GM21526 (cell line): ENCODE data around the gene F8.
"Not testable (repeated sequence)": the region's sequence is repeated elsewhere in the genome, so short reads cannot be mapped to it uniquely, and the experiment has no call there.

Experiments
- ATAC-seq: cut with Tn5 transposase; IDR thresholded peaks from one replicate; pipeline ENCODE4 v1.9.1; 2021; ENCODE audit warnings: moderate library complexity; ENCODE audit not compliant: unreplicated experiment, low FRiP score

Gene F8

GRCh38 chrX:154886069-154886788, 136.3 kb downstream of the F8 start, which contains the start of gene F8A1:
Gene F8A1 (plus strand): TSS chrX:154886355. CDS start chrX:154886375, 20 bp downstream.
- peak; percentile 56 for ATAC-seq

DNA sequence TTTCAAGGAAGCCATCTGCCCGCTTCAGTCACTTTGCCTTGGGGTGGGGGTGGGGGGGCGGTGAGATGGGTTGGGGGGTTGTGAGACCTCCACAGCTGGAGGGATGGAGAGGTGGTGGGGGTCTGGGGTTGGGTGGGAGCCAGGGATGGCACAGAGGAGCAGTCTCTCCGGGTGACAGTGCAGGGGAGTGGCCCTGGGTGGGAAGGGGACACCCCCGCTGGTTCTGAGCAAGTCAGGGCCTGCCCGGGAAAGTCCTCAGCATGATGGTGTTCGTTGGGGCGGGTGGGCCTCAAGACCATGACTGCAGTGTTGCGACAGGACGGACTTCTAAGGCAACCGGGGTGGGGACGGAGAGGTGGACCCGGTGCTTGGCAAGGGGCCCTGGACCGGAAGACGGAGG, 137.0 kb downstream of the F8 start:
- ATAC-seq: not testable (repeated sequence)

GRCh38 chrX:154885057-154885456, 137.5 kb downstream of the F8 start:
- ATAC-seq: not testable (repeated sequence)

- ATAC-seq: not testable (repeated sequence)
These were observed 138.5 kb downstream of the F8 start for GRCh38 chrX:154884069-154884468.

GRCh38 chrX:154873329-154873728, 149.2 kb downstream of the F8 start:
- no peak for ATAC-seq

- ATAC-seq: not testable (repeated sequence)
These were observed 154.0 kb downstream of the F8 start for GRCh38 chrX:154868522-154868921.

GRCh38 chrX:154855256-154855655, 167.3 kb downstream of the F8 start:
- no peak for ATAC-seq

- ATAC-seq: no peak
These were observed 171.4 kb downstream of the F8 start for GRCh38 chrX:154850957-154851611.

DNA sequence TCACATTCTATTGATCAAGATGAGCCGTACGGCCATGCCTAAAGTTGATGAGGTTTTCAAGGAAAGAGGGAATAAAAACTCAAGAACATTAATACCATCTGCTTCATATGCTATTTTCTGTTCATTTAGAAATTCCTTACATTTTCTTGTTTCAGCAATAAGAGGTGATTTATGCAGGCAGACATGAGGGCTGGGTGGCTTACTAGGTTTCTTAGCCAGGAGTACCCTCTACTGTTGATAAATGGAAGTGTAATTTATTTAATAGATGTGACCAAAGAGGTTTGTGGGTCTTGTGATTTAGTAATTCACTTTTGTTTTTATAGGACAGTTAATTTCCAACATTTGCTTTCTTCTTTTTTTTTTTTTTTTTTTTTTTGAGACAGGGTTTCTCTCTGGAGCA, 181.7 kb downstream of the F8 start:
- no peak for ATAC-seq

DNA sequence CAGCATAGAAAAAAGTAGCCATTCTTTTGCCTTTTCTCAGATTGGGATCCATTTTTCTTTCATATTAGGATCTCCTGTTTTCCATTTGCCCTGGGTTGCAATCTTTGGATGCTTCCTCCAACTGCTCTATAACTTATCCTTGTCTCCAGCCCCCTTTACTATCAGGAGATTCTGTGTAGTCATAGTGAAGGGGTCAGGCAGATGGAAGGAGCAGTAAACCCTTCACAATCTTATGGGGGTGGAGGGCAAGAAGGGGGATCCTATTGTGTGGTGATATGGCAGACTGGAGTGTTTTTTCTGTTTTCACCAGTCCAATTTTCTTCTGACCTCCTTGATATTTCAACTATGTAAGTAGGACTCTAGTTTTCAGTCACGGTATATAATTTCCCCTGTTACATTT, 186.4 kb downstream of the F8 start:
- no peak for ATAC-seq

- ATAC-seq: no peak
These were observed 188.0 kb downstream of the F8 start, which contains the start of gene SMIM9 for GRCh38 chrX:154834562-154834961. Gene SMIM9 (minus strand): TSS chrX:154834662. CDS start chrX:154830856, 3,806 bp downstream.

GRCh38 chrX:154833746-154834274, 188.7 kb downstream of the F8 start:
- ATAC-seq: no peak

DNA sequence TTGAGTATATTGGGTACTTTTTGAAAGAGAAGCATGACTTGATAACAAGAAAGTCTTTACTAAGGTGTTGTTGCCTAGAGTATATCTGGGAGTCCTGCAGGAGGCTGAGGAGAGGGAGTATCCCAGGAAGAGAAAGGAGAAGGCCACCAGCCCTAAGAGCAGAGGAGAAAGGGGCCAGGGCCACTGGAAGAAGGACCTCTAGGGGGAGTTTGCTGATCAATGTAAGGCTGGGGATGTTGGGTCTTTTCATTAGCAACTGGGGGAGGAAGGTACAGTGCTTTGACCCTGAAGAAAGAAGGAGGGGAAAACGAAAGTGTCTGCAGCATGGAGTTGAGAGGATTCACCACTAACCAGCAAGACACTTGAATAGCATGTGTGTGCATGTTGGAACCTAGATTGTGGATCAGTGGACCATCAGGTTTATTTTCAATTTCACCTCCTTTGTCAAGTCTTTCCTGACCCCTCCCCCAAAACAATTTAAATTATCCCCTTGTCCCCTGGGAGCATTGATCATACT, 192.5 kb downstream of the F8 start:
- no peak for ATAC-seq

DNA sequence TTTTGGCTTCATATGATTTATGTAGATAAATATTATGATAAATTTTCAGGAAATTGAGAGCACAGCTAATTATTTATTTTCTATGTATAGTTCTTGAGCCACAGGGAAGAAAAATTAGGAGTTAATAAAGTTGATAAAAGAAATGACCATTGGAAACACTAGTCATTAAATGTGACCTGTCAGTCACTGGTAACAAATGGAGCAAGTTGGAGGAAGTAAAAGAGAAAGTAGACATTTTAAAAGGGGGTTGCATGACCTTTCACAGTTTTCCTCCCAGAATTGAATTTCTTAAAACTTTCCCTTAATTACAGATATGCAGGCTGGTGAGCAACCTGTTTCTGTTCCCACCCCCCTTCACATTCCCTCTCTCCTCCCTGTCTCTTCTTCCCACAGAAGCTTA, 193.4 kb downstream of the F8 start:
- no peak for ATAC-seq

DNA sequence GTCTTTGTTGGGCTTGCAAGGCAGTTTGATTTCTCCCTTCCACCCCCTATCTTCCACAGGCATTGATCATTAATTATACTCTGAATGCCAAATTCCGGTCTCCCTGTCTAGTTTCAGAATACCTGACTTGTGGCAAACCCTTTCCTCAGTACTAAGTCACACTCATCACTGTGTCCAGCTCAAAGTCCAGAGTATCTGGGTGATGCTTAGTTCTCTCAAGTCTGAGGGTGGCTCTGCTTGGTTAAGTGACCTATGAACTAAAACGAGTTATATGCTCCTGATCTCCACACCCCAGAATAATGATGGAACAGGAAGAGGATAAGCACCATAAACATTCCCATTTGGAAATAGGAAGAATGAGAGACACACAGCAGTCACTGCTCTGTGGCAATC, 194.5 kb downstream of the F8 start:
- no peak for ATAC-seq

DNA sequence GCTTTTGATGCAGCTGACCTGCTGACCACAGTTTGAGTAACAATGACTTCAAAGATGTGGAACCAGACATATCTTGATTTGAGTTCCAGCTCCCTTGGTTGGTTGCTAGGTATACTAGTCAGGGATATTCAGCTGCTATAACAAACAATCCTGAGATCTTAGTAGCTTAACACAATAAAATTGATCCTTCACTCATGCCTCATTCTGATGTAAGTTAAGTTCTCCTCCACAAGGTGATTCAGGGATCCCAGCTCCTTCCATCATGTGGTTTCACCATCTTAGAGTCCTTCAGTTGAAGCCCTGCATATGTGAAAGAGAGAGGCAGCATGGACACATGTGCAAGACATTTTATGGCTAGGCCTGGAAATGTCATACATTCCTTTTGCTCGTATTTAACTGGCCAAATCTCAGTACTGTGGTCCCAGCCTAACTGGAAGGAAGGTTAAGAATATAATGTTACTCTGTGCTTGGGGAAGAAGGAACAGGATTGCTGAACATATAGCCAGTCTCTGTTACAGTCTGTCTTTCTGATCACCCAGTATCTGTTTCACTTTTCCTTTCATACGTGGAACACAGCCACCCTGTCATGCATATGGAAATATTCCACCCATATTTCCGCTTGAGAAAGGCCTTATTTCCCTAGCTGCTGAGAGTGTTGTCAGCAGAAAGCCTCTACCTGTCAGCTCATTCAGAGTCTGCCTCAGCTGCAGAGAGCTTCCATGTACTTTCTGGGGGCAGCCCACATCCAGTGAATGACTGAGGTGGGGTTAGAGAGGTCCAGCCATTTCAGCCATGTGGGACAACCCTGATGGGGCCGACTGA, 195.1 kb downstream of the F8 start:
- peak; percentile 85 for ATAC-seq

GRCh38 chrX:154825586-154825985, 196.9 kb downstream of the F8 start:
- ATAC-seq: not testable (repeated sequence)

- no peak for ATAC-seq
These were observed 197.9 kb downstream of the F8 start for GRCh38 chrX:154824638-154825037.

DNA sequence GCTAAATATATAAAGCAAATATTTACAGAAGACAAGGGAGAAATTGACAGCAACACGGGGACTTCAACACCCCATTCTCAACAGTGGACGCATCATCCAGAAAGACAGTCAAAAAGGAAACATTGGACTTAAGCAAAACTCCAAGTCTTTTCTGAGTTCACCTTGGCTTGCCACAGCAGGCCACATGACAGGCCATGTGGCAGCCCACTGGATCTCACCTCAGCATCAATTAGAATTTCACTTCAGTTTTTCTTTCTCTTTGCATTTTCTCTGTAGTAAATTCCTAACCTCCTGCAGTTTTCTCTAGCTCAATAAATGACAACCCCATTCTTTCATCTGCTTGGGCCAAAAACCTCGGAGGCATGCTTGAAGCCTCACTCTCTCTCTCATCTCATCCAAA, 200.5 kb downstream of the F8 start:
- ATAC-seq: no peak

DNA sequence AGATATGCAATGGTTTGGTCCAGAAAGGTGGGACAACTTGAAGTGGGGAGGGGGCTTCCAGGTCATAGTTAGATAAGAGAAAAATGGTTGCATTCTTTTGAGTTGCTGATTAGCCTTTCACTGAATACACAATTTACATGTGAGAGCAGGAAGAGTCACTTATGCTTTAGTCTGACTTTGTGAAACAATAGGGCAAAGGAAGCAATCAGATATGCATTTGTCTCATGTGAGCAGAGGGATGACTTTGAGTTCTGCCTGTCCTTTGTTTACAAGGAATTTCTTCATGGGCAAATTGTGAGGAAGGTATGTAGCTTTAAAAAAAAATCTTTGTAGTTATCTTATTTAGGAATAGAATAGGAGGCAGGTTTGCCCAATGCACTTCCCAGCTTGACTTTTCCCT, 201.0 kb downstream of the F8 start:
- no peak for ATAC-seq
